HEK293 (cell line): ENCODE measurements around the gene OR2F2.

Experiments used
- CTCF ChIA-PET: fragments of 350-600 bp; formaldehyde crosslinking; extraction: SDS; loops from one replicate; lab custom pipeline; 2021; ENCODE audit warnings: antibody characterized with exemption; lab: Yijun Ruan, JAX
- POLR2A ChIA-PET: fragments of 300-600 bp; formaldehyde crosslinking; extraction: SDS; loops from one replicate; lab custom pipeline; 2020; ENCODE audit warnings: antibody characterized with exemption, inconsistent platforms; lab: Yijun Ruan, JAX
- H3K27ac ChIP-seq: fragments of 200-500 bp; sonication (Bioruptor generic); 2 replicates; pipeline ENCODE4 v1.5.1; 2014; ENCODE audit warnings: low read depth, low read length, control low read depth, inconsistent platforms; ENCODE audit errors: extremely low read depth
- H3K36me3 ChIP-seq, 2 experiments: fragments of 200-500 bp in 1 of 2; sonication (Bioruptor generic) in 1 of 2; 1 replicate in 1 of 2; 2 replicates in 1 of 2; pipeline ENCODE4 v1.5.1; 2014 to 2017; ENCODE audit warnings: inconsistent platforms in 2 of 2, low read length in 2 of 2; ENCODE audit not compliant: control insufficient read depth in 2 of 2, insufficient read depth in 1 of 2
- H3K4me1 ChIP-seq: fragments of 200-500 bp; sonication (Bioruptor generic); 2 replicates; pipeline ENCODE4 v1.5.1; 2014; ENCODE audit warnings: mild to moderate bottlenecking, low read length, inconsistent platforms; ENCODE audit not compliant: control insufficient read depth, insufficient read depth
- H3K4me3 ChIP-seq: 2 replicates; pipeline ENCODE4 v1.5.1; 2011; ENCODE audit warnings: low read depth, mild to moderate bottlenecking, control low read depth, low read length, moderate library complexity
- H3K9me3 ChIP-seq: fragments of 200-500 bp; sonication (Bioruptor generic); 2 replicates; pipeline ENCODE4 v1.5.1; 2014; ENCODE audit warnings: low read depth, low read length, inconsistent platforms; ENCODE audit not compliant: control insufficient read depth, insufficient read depth
- BCL6B ChIP-seq: fragments of 450-650 bp; formaldehyde crosslinking; IDR thresholded peaks from 2 replicates; pipeline ENCODE4 v1.5.1; 2017; ENCODE audit warnings: missing biosample characterization, missing genetic modification characterization
- EGR2 ChIP-seq: fragments of 450-650 bp; formaldehyde crosslinking; IDR thresholded peaks from 2 replicates; pipeline ENCODE4 v1.5.1; 2016; ENCODE audit warnings: low read depth, missing biosample characterization, missing genetic modification characterization
- FEZF1 ChIP-seq: fragments of 450-650 bp; formaldehyde crosslinking; IDR thresholded peaks from 2 replicates; pipeline ENCODE4 v1.5.1; 2016; ENCODE audit warnings: missing biosample characterization, missing genetic modification characterization
- KLF17 ChIP-seq: fragments of 450-650 bp; formaldehyde crosslinking; IDR thresholded peaks from 2 replicates; pipeline ENCODE4 v1.5.1; 2016; ENCODE audit warnings: missing biosample characterization, missing genetic modification characterization
- TRIM28 ChIP-seq: IDR thresholded peaks from 2 replicates; pipeline ENCODE4 v1.6.1; 2011; ENCODE audit warnings: low read length, control low read depth, borderline replicate concordance
- YY1 ChIP-seq: fragments of 450-650 bp; formaldehyde crosslinking; IDR thresholded peaks from 2 replicates; pipeline ENCODE4 v1.5.1; 2018; ENCODE audit warnings: missing biosample characterization, missing genetic modification characterization
- ZBTB1 ChIP-seq: fragments of 450-650 bp; formaldehyde crosslinking; IDR thresholded peaks from 2 replicates; pipeline ENCODE4 v1.5.1; 2016; ENCODE audit warnings: missing biosample characterization, missing genetic modification characterization
- ZBTB7A ChIP-seq: fragments of 450-650 bp; formaldehyde crosslinking; IDR thresholded peaks from 2 replicates; pipeline ENCODE4 v1.5.1; 2016; ENCODE audit warnings: low read depth, missing biosample characterization, missing genetic modification characterization
- ZFHX2 ChIP-seq: fragments of 450-650 bp; formaldehyde crosslinking; conservative IDR thresholded peaks from 2 replicates; pipeline ENCODE4 v1.5.1; 2016; ENCODE audit warnings: missing biosample characterization, missing genetic modification characterization
- ZFP41 ChIP-seq: fragments of 450-650 bp; formaldehyde crosslinking; IDR thresholded peaks from 2 replicates; pipeline ENCODE4 v1.5.1; 2016; ENCODE audit warnings: missing biosample characterization, missing genetic modification characterization, borderline replicate concordance
- ZIC2 ChIP-seq: fragments of 450-650 bp; formaldehyde crosslinking; IDR thresholded peaks from 2 replicates; pipeline ENCODE4 v1.5.1; 2016; ENCODE audit warnings: missing biosample characterization, missing genetic modification characterization
- ZNF404 ChIP-seq: fragments of 450-650 bp; formaldehyde crosslinking; IDR thresholded peaks from 2 replicates; pipeline ENCODE4 v1.5.1; 2017; ENCODE audit warnings: missing biosample characterization, missing genetic modification characterization
- ZNF518A ChIP-seq: fragments of 450-650 bp; formaldehyde crosslinking; conservative IDR thresholded peaks from 2 replicates; pipeline ENCODE4 v1.5.1; 2016; ENCODE audit warnings: low read depth, missing biosample characterization, missing genetic modification characterization
- ZNF621 ChIP-seq: fragments of 450-650 bp; formaldehyde crosslinking; IDR thresholded peaks from 2 replicates; pipeline ENCODE4 v1.5.1; 2017; ENCODE audit warnings: missing biosample characterization, missing genetic modification characterization
- ZSCAN18 ChIP-seq: fragments of 450-650 bp; formaldehyde crosslinking; IDR thresholded peaks from 2 replicates; pipeline ENCODE4 v1.5.1; 2016; ENCODE audit warnings: missing biosample characterization, missing genetic modification characterization

The OR2F2 gene

GRCh38 chr7:143958781-143959180 lies 23.7 kb downstream of the OR2F2 start:
- H3K9me3 ChIP-seq = no peaks in the 10 kb centered on the region
- H3K36me3 ChIP-seq = no peaks in the 10 kb centered on the region
- H3K4me1 ChIP-seq = no peaks in the 10 kb centered on the region
- no peak for TF ChIP-seq ZIC2 (tag by site-specific recombination)
- no peak for TF ChIP-seq EGR2 (tag by site-specific recombination)
- TF ChIP-seq FEZF1 (tag by site-specific recombination) = no peak
- no peak for TF ChIP-seq ZNF518A (tag by site-specific recombination)
- TF ChIP-seq KLF17 = no peak
- no peak for TF ChIP-seq ZNF621
- TF ChIP-seq ZSCAN18 (tag by site-specific recombination) = no peak
- TF ChIP-seq, all 188 proteins: peak for 0
- no peak overlapping the region for H3K27ac ChIP-seq
- CTCF ChIA-PET = no interaction called here
- POLR2A ChIA-PET = no interaction called here
- no peak overlapping the region for H3K4me3 ChIP-seq

GRCh38 chr7:143960813-143961610 lies 26.0 kb downstream of the OR2F2 start:
- POLR2A ChIA-PET = no interaction called here
- CTCF ChIA-PET = no interaction called here
- TF ChIP-seq ZNF404 = no peak
- TF ChIP-seq ZFHX2 (tag by site-specific recombination) = 0 out of 2 replicates have a peak, but pooled peaks have one; percentile 8
- TF ChIP-seq ZBTB1 = no peak
- TF ChIP-seq EGR2 (tag by site-specific recombination) = peak; percentile 49
- H3K27ac ChIP-seq = no peak overlapping the region
- H3K4me3 ChIP-seq = no peak overlapping the region
- H3K4me1 ChIP-seq = no peaks in the 10 kb centered on the region
- H3K9me3 ChIP-seq = no peaks in the 10 kb centered on the region
- H3K36me3 ChIP-seq = no peaks in the 10 kb centered on the region

GRCh38 chr7:143965280-143965679 lies 30.2 kb downstream of the OR2F2 start:
- TF ChIP-seq ZFHX2 (tag by site-specific recombination) (no peak), TRIM28 (no peak), YY1 (tag by site-specific recombination) (no peak), ZBTB7A (tag by site-specific recombination) (no peak), ZFP41 (no peak), BCL6B (tag by site-specific recombination) (no peak)
- no peaks in the 10 kb centered on the region for H3K4me1 ChIP-seq
- no peaks in the 10 kb centered on the region for H3K9me3 ChIP-seq
- H3K4me3 ChIP-seq = no peak overlapping the region
- ChIA-PET CTCF (interaction anchor here (0.9 kb wide), 1 partner anchor 10 kb away, joined by 4 read pairs; no protein-coding TSS in a partner anchor), POLR2A (no interaction called here)
- H3K27ac ChIP-seq = no peak overlapping the region
- no peaks in the 10 kb centered on the region for H3K36me3 ChIP-seq
